OCI-LY1 (cell line): ENCODE measurements around the gene KCNH3.

Experiments
- CTCF ChIP-seq: fragments of 200-600 bp; sonication (generic), shearing (Covaris generic); IDR thresholded peaks from 2 replicates; pipeline ENCODE4 v1.5.1; 2017; ENCODE audit warnings: mild to moderate bottlenecking, antibody characterized with exemption, low read length, moderate library complexity, mixed read lengths
- EZH2 ChIP-seq: fragments of 200-600 bp; sonication (generic), shearing (Covaris generic); IDR thresholded peaks from 2 replicates; pipeline ENCODE4 v1.8.0; 2017; ENCODE audit warnings: borderline replicate concordance, mixed run types, mild to moderate bottlenecking, antibody characterized with exemption, low read length, moderate library complexity, mixed read lengths

- TF ChIP-seq CTCF (no peak), EZH2 (no peak)
Observed at GRCh38 chr12:49537231-49537751, 1.5 kb upstream of the KCNH3 start.
